B cell (primary cell): ENCODE measurements around the gene ZNF419. TPM values are rescaled to one million over a fixed set of nuclear protein-coding genes. Genes with fewer than 3 reads are reported as not detected.

ENCODE experiments used
- ATAC-seq: fragments of 200-7000 bp; cut with Tn5 transposase; one replicate; pipeline ENCODE4 v1.10.0; 2021; ENCODE audit warnings: low read depth, mild to moderate bottlenecking, moderate number of reproducible peaks, moderate library complexity
- CTCF ChIA-PET: fragments of 350-600 bp; sonication (Branson Sonifier 250); formaldehyde crosslinking; loops from one replicate; lab custom pipeline; 2021; ENCODE audit warnings: antibody characterized with exemption, inconsistent platforms; lab: Charles Lee
- POLR2A ChIA-PET: fragments of 350-600 bp; sonication (Branson Sonifier 250); formaldehyde crosslinking; loops from one replicate; lab custom pipeline; 2021; ENCODE audit warnings: antibody characterized with exemption; lab: Charles Lee
- DNase-seq: peaks from one replicate; pipeline ENCODE4 v3.0.0; 2013
- H2AFZ ChIP-seq: 2 replicates; pipeline ENCODE4 v1.6.1; 2012; ENCODE audit warnings: mild to moderate bottlenecking, low read depth, low read length; ENCODE audit not compliant: insufficient read depth, poor library complexity, severe bottlenecking
- H3K27ac ChIP-seq, 2 donors: 1 replicate in 1 of 2; 2 replicates in 1 of 2; pipeline ENCODE4 v1.5.1; 2012 to 2013; ENCODE audit warnings: low read length in 2 of 2, mild to moderate bottlenecking in 2 of 2, moderate library complexity in 1 of 2
- H3K27me3 ChIP-seq, 4 experiments: fragments of 200-600 bp in 1 of 4; sonication (generic) in 1 of 4; replicated peaks in 1 of 4; 1 replicate in 2 of 4; 2 replicates in 2 of 4; pipeline versions ENCODE4 v1.6.1 to v1.7.0; 2013 to 2016; ENCODE audit warnings: low read length in 3 of 4, mild to moderate bottlenecking in 2 of 4, mixed read lengths in 1 of 4, moderate library complexity in 1 of 4; ENCODE audit not compliant: insufficient read depth in 4 of 4, control insufficient read depth in 3 of 4; ENCODE audit errors: control extremely low read depth in 1 of 4
- H3K36me3 ChIP-seq, 2 experiments: replicated peaks in 1 of 2; 1 replicate in 1 of 2; 2 replicates in 1 of 2; pipeline versions ENCODE4 v1.6.1 to v1.7.1; 2013; ENCODE audit warnings: low read length in 1 of 2; ENCODE audit not compliant: insufficient read depth in 2 of 2, control insufficient read depth in 1 of 2; ENCODE audit errors: control extremely low read depth in 1 of 2, extremely low read depth in 1 of 2
- H3K4me1 ChIP-seq, 2 donors: fragments of 200-600 bp in 1 of 2; sonication (generic) in 1 of 2; 1 replicate in 1 of 2; 2 replicates in 1 of 2; pipeline versions ENCODE4 v1.5.1 to v1.6.1; 2013 to 2017; ENCODE audit warnings: low read length in 2 of 2; ENCODE audit not compliant: control insufficient read depth in 2 of 2, insufficient read depth in 2 of 2
- H3K4me2 ChIP-seq: replicated peaks from 2 replicates; pipeline ENCODE3; 2012; ENCODE audit warnings: mild to moderate bottlenecking, low read depth, low read length; ENCODE audit not compliant: poor library complexity, severe bottlenecking
- H3K4me3 ChIP-seq, 5 experiments: fragments of 200-600 bp in 1 of 5; sonication (generic) in 1 of 5; 1 replicate in 3 of 5; 2 replicates in 2 of 5; pipeline versions ENCODE4 v1.5.1 to v1.7.0; 2011 to 2016; ENCODE audit warnings: low read length in 4 of 5, mild to moderate bottlenecking in 4 of 5, low read depth in 2 of 5, control low read depth in 1 of 5, moderate library complexity in 1 of 5; ENCODE audit not compliant: insufficient read depth in 1 of 5; ENCODE audit errors: control extremely low read depth in 1 of 5, extremely low read depth in 1 of 5
- H3K79me2 ChIP-seq: fragments of 200-600 bp; sonication (generic); one replicate; pipeline ENCODE4 v1.6.0; 2016; ENCODE audit warnings: low read length; ENCODE audit not compliant: control insufficient read depth, insufficient read depth
- H3K9ac ChIP-seq: fragments of 200-600 bp; sonication (generic); 2 replicates; pipeline ENCODE4 v1.6.1; 2017; ENCODE audit warnings: mild to moderate bottlenecking, low read length, moderate library complexity
- H3K9me3 ChIP-seq, 3 donors: one replicate each; pipeline versions ENCODE4 v1.6.1 to v1.7.1; 2013; ENCODE audit warnings: low read length in 2 of 3; ENCODE audit not compliant: control insufficient read depth in 2 of 3, insufficient read depth in 1 of 3; ENCODE audit errors: control extremely low read depth in 1 of 3
- H4K20me1 ChIP-seq: 2 replicates; pipeline ENCODE4 v1.6.0; 2012; ENCODE audit warnings: mild to moderate bottlenecking, low read length; ENCODE audit not compliant: insufficient read depth, control insufficient read depth, poor library complexity, severe bottlenecking
- H3K27ac Mint-ChIP-seq: one replicate; pipeline ENCODE4 v1.8.0; 2021; ENCODE audit warnings: mixed read lengths
- H3K27me3 Mint-ChIP-seq: one replicate; pipeline ENCODE4 v1.8.0; 2021; ENCODE audit warnings: mixed read lengths
- H3K4me1 Mint-ChIP-seq: one replicate; pipeline ENCODE4 v1.8.0; 2021; ENCODE audit warnings: mixed read lengths
- H3K4me3 Mint-ChIP-seq: one replicate; pipeline ENCODE4 v1.8.0; 2021; ENCODE audit warnings: mixed read lengths
- H3K9me3 Mint-ChIP-seq: one replicate; pipeline ENCODE4 v1.8.0; 2022; ENCODE audit warnings: mixed read lengths; ENCODE audit not compliant: insufficient read depth
- EZH2 ChIP-seq: IDR thresholded peaks from 2 replicates; pipeline ENCODE4 v1.6.1; 2012; ENCODE audit warnings: borderline replicate concordance, low read depth, mild to moderate bottlenecking, moderate library complexity, low read length; ENCODE audit not compliant: insufficient read depth, poor library complexity, severe bottlenecking
- WGBS: methylation state at CpG from one replicate; pipeline ENCODE4 v1.1.5; 2013; ENCODE audit warnings: missing lambda C conversion rate; ENCODE audit not compliant: insufficient coverage; 5-methylcytosine and 5-hydroxymethylcytosine counted together
- intact Hi-C: fragments of 100-400 bp; cut with micrococcal nuclease; formaldehyde crosslinking; loops from one replicate; pipeline ENCODE4 v1.10.0; 2022
- polyA plus RNA-seq: library from polyadenylated mRNA; depleted of rRNA; stranded (reverse); fragments of >200 nt; gene quantifications from 2 replicates; pipeline ENCODE4 v1.2.3, GENCODE V29; 2012
- small RNA-seq: library from RNA; depleted of rRNA; stranded (forward); fragments of <200 nt; gene quantifications from one replicate; pipeline ENCODE3, GENCODE V24; 2012; ENCODE audit warnings: low replicate concordance, low read depth; ENCODE audit not compliant: insufficient read length
- total RNA-seq, 2 donors: library from RNA; stranded (reverse); fragments of 120-200 nt in 1 of 2; gene quantifications; 1 replicate in 1 of 2; 2 replicates in 1 of 2; pipeline versions ENCODE4 v1.2.3 to v1.2.4, GENCODE V29; 2013 to 2022
- TF ChIP-seq, protein P1 (sequence below): fragments of 200-600 bp; IDR thresholded peaks from one replicate; pipeline ENCODE4 v1.8.0; 2022; ENCODE audit warnings: antibody characterized with exemption, mild to moderate bottlenecking

The ZNF419 gene
- total and polyA plus RNA-seq, 2 donors (not counting 1 experiment from before 2014, with no cell fraction given), result 8.7 to 31.1 TPM

GRCh38 chr19:57537953-57538547 lies 50.5 kb downstream of the ZNF419 start:
- no peak for ATAC-seq
- no peaks in the 10 kb centered on the region for H3K4me1 ChIP-seq
- no peak overlapping the region for H3K9ac ChIP-seq
- H3K27ac Mint-ChIP-seq, result no peak overlapping the region
- H3K9me3 ChIP-seq, result peaks cover 34 to 81% (median 45%) of the 10 kb centered on the region in 3 donors
- H3K4me3 Mint-ChIP-seq, result no peak overlapping the region
- peaks cover 33% of the 10 kb centered on the region for H3K9me3 Mint-ChIP-seq
- H3K4me2 ChIP-seq, result no peak overlapping the region
- H3K36me3 ChIP-seq, result peaks cover 31 to 64% of the 10 kb centered on the region in 2 experiments
- peak overlapping the region in 1 of 5 experiments; percentile 21 for H3K4me3 ChIP-seq
- ChIA-PET CTCF (no interaction called here), POLR2A (no interaction called here)
- no peak overlapping the region for H2AFZ ChIP-seq
- no peaks in the 10 kb centered on the region for H4K20me1 ChIP-seq
- H3K79me2 ChIP-seq, result peaks cover 16% of the 10 kb centered on the region
- no peaks in the 10 kb centered on the region for H3K27me3 ChIP-seq
- WGBS, result no CpG with 5 or more reads among the region's 7 CpGs
- TF ChIP-seq, protein P1, sequence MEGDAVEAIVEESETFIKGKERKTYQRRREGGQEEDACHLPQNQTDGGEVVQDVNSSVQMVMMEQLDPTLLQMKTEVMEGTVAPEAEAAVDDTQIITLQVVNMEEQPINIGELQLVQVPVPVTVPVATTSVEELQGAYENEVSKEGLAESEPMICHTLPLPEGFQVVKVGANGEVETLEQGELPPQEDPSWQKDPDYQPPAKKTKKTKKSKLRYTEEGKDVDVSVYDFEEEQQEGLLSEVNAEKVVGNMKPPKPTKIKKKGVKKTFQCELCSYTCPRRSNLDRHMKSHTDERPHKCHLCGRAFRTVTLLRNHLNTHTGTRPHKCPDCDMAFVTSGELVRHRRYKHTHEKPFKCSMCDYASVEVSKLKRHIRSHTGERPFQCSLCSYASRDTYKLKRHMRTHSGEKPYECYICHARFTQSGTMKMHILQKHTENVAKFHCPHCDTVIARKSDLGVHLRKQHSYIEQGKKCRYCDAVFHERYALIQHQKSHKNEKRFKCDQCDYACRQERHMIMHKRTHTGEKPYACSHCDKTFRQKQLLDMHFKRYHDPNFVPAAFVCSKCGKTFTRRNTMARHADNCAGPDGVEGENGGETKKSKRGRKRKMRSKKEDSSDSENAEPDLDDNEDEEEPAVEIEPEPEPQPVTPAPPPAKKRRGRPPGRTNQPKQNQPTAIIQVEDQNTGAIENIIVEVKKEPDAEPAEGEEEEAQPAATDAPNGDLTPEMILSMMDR, result no peak
- TF ChIP-seq EZH2, result no peak
- H3K27me3 Mint-ChIP-seq, result no peaks in the 10 kb centered on the region
- no peak for DNase-seq
- no peak overlapping the region for H3K27ac ChIP-seq
- intact Hi-C loops, result no loop called here
- H3K4me1 Mint-ChIP-seq, result no peaks in the 10 kb centered on the region

Small RNA genes lying within 50 kb of the gene (small RNA-seq; reads per million reads assigned to genes)
- not detected for gene VN1R107P

Other genes starting within 250 kb of the ZNF419 start
- 18.9 and 20.0 TPM in 2 replicates for gene ZNF805, start 247.1 kb upstream of the ZNF419 start, total RNA-seq
- gene ZNF805, start 247.1 kb upstream of the ZNF419 start, polyA plus RNA-seq, result 1.9 and 4.9 TPM in 2 replicates
- 90.5 and 92.4 TPM in 2 replicates for gene ZNF460, start 207.3 kb upstream of the ZNF419 start, total RNA-seq
- 8.4 and 15.3 TPM in 2 replicates for gene ZNF460, start 207.3 kb upstream of the ZNF419 start, polyA plus RNA-seq
- gene ZNF543, start 167.3 kb upstream of the ZNF419 start, total RNA-seq, result 16.7 and 19.6 TPM in 2 replicates
- 4.0 and 4.6 TPM in 2 replicates for gene ZNF543, start 167.3 kb upstream of the ZNF419 start, polyA plus RNA-seq
- gene ZNF304, start 136.5 kb upstream of the ZNF419 start, total RNA-seq, result 16.2 and 16.9 TPM in 2 replicates
- 5.0 and 7.2 TPM in 2 replicates for gene ZNF304, start 136.5 kb upstream of the ZNF419 start, polyA plus RNA-seq
- gene TRAPPC2B, start 124.2 kb upstream of the ZNF419 start, total RNA-seq, result 9.6 and 12.4 TPM in 2 replicates
- gene TRAPPC2B, start 124.2 kb upstream of the ZNF419 start, polyA plus RNA-seq, result 22.8 and 29.2 TPM in 2 replicates
- gene ZNF547, start 124.2 kb upstream of the ZNF419 start, total RNA-seq, result 9.7 and 9.9 TPM in 2 replicates
- 1.2 and 2.6 TPM in 2 replicates for gene ZNF547, start 124.2 kb upstream of the ZNF419 start, polyA plus RNA-seq
- gene ZNF548, start 97.9 kb upstream of the ZNF419 start, total RNA-seq, result 83.8 and 85.8 TPM in 2 replicates
- 52.5 and 92.7 TPM in 2 replicates for gene ZNF548, start 97.9 kb upstream of the ZNF419 start, polyA plus RNA-seq
- 25.8 and 30.7 TPM in 2 replicates for gene ZNF17, start 76.6 kb upstream of the ZNF419 start, total RNA-seq
- 9.7 and 9.9 TPM in 2 replicates for gene ZNF17, start 76.6 kb upstream of the ZNF419 start, polyA plus RNA-seq
- gene ZNF749, start 52.4 kb upstream of the ZNF419 start, total RNA-seq, result 17.4 and 20.1 TPM in 2 replicates
- gene ZNF749, start 52.4 kb upstream of the ZNF419 start, polyA plus RNA-seq, result 5.7 and 9.3 TPM in 2 replicates
- 1.6 and 2.4 TPM in 2 replicates for gene VN1R1, start 30.6 kb upstream of the ZNF419 start, total RNA-seq
- gene VN1R1, start 30.6 kb upstream of the ZNF419 start, polyA plus RNA-seq, result 0.39 and 0.52 TPM in 2 replicates
- 26.2 and 27.4 TPM in 2 replicates for gene ZNF772, start 10.2 kb upstream of the ZNF419 start, total RNA-seq
- gene ZNF772, start 10.2 kb upstream of the ZNF419 start, polyA plus RNA-seq, result 1.7 and 2.2 TPM in 2 replicates
- 28.6 and 29.2 TPM in 2 replicates for gene ZNF773, start 12.2 kb downstream of the ZNF419 start, total RNA-seq
- gene ZNF773, start 12.2 kb downstream of the ZNF419 start, polyA plus RNA-seq, result 12.6 and 13.3 TPM in 2 replicates
- gene ZNF549, start 39.6 kb downstream of the ZNF419 start, total RNA-seq, result 23.0 and 23.7 TPM in 2 replicates
- gene ZNF549, start 39.6 kb downstream of the ZNF419 start, polyA plus RNA-seq, result 5.4 and 6.6 TPM in 2 replicates
- 31.1 and 38.1 TPM in 2 replicates for gene ZNF550, start 72.1 kb downstream of the ZNF419 start, total RNA-seq
- gene ZNF550, start 72.1 kb downstream of the ZNF419 start, polyA plus RNA-seq, result 18.0 and 18.1 TPM in 2 replicates
- gene ZNF416, start 91.2 kb downstream of the ZNF419 start, total RNA-seq, result 13.0 and 13.9 TPM in 2 replicates
- gene ZNF416, start 91.2 kb downstream of the ZNF419 start, polyA plus RNA-seq, result 1.4 and 1.6 TPM in 2 replicates
- 19.2 and 21.8 TPM in 2 replicates for gene ZIK1, start 96.4 kb downstream of the ZNF419 start, total RNA-seq
- 3.4 and 5.3 TPM in 2 replicates for gene ZIK1, start 96.4 kb downstream of the ZNF419 start, polyA plus RNA-seq
- gene ZNF530, start 112.1 kb downstream of the ZNF419 start, total RNA-seq, result 11.2 and 11.6 TPM in 2 replicates
- 2.2 and 4.3 TPM in 2 replicates for gene ZNF530, start 112.1 kb downstream of the ZNF419 start, polyA plus RNA-seq
- gene ZNF134, start 126.5 kb downstream of the ZNF419 start, total RNA-seq, result 38.1 and 38.9 TPM in 2 replicates
- gene ZNF134, start 126.5 kb downstream of the ZNF419 start, polyA plus RNA-seq, result 7.8 and 16.7 TPM in 2 replicates
- 53.5 and 53.6 TPM in 2 replicates for gene ZNF211, start 145.4 kb downstream of the ZNF419 start, total RNA-seq
- 22.0 and 24.4 TPM in 2 replicates for gene ZNF211, start 145.4 kb downstream of the ZNF419 start, polyA plus RNA-seq
- not detected in 2 replicates for gene ZSCAN4, start 181.2 kb downstream of the ZNF419 start, total RNA-seq
- not detected in 2 replicates for gene ZSCAN4, start 181.2 kb downstream of the ZNF419 start, polyA plus RNA-seq
- gene ZNF551, start 194.2 kb downstream of the ZNF419 start, total RNA-seq, result 24.7 and 28.3 TPM in 2 replicates
- 4.4 and 5.0 TPM in 2 replicates for gene ZNF551, start 194.2 kb downstream of the ZNF419 start, polyA plus RNA-seq
- gene ZNF154, start 221.5 kb downstream of the ZNF419 start, total RNA-seq, result 40.4 and 42.8 TPM in 2 replicates
- gene ZNF154, start 221.5 kb downstream of the ZNF419 start, polyA plus RNA-seq, result 21.9 and 25.4 TPM in 2 replicates
- 43.3 and 44.2 TPM in 2 replicates for gene ZNF671, start 239.9 kb downstream of the ZNF419 start, total RNA-seq
- 15.9 and 17.0 TPM in 2 replicates for gene ZNF671, start 239.9 kb downstream of the ZNF419 start, polyA plus RNA-seq